ENCODE measurements around the gene HOXA6.

The HOXA6 gene

GRCh38 chr7:27160145-27160545 is 12.6 kb upstream of the HOXA6 start:
- Histone ChIP-seq H3K9ac (peak overlapping the region; percentile 80; the same call in 1 of the 2 replicates), H3K4me1 (ENCODE audit: low read depth, poor library complexity, severe bottlenecking) (no peaks in the 10 kb centered on the region), H4K20me1 (ENCODE audit: insufficient read depth) (no peaks in the 10 kb centered on the region), H3K36me3 (ENCODE audit: insufficient read depth) (no peaks in the 10 kb centered on the region), H3K4me3 (IDR thresholded peaks at IDR 0.05; ENCODE audit: insufficient read depth, low read depth, low read length) (no peak overlapping the region), H3K27me3 (ENCODE audit: insufficient read depth, low read depth) (no peaks in the 10 kb centered on the region), H3K4me2 (peak overlapping the region; percentile 75), H2AFZ (ENCODE audit: low read depth) (peak overlapping the region; percentile 100), H3K79me2 (ENCODE audit: insufficient read depth, low read depth) (no peaks in the 10 kb centered on the region), H3K27ac (no peak overlapping the region)
- TF ChIP-seq, protein P1, sequence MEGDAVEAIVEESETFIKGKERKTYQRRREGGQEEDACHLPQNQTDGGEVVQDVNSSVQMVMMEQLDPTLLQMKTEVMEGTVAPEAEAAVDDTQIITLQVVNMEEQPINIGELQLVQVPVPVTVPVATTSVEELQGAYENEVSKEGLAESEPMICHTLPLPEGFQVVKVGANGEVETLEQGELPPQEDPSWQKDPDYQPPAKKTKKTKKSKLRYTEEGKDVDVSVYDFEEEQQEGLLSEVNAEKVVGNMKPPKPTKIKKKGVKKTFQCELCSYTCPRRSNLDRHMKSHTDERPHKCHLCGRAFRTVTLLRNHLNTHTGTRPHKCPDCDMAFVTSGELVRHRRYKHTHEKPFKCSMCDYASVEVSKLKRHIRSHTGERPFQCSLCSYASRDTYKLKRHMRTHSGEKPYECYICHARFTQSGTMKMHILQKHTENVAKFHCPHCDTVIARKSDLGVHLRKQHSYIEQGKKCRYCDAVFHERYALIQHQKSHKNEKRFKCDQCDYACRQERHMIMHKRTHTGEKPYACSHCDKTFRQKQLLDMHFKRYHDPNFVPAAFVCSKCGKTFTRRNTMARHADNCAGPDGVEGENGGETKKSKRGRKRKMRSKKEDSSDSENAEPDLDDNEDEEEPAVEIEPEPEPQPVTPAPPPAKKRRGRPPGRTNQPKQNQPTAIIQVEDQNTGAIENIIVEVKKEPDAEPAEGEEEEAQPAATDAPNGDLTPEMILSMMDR (conservative IDR thresholded peaks at IDR 0.05; ENCODE audit: low read depth, low read length): no peak

- H3K9ac ChIP-seq: no peak overlapping the region
- TF ChIP-seq, protein P1 (conservative IDR thresholded peaks at IDR 0.05; ENCODE audit: low read depth, low read length): no peak
- H2AFZ ChIP-seq (ENCODE audit: low read depth): peak overlapping the region; percentile 100; the same call in 1 of the 2 replicates
- no peaks in the 10 kb centered on the region for H4K20me1 ChIP-seq (ENCODE audit: insufficient read depth)
- H3K27ac ChIP-seq: no peak overlapping the region
- no peak overlapping the region for H3K4me2 ChIP-seq
- no peak overlapping the region for H3K4me3 ChIP-seq (IDR thresholded peaks at IDR 0.05; ENCODE audit: insufficient read depth, low read depth, low read length)
- H3K79me2 ChIP-seq (ENCODE audit: insufficient read depth, low read depth): no peaks in the 10 kb centered on the region
- H3K36me3 ChIP-seq (ENCODE audit: insufficient read depth): no peaks in the 10 kb centered on the region
- no peaks in the 10 kb centered on the region for H3K27me3 ChIP-seq (ENCODE audit: insufficient read depth, low read depth)
- H3K4me1 ChIP-seq (ENCODE audit: low read depth, poor library complexity, severe bottlenecking): no peaks in the 10 kb centered on the region
Observed at GRCh38 chr7:27159266-27160144, 11.9 kb upstream of the HOXA6 start.

DNA sequence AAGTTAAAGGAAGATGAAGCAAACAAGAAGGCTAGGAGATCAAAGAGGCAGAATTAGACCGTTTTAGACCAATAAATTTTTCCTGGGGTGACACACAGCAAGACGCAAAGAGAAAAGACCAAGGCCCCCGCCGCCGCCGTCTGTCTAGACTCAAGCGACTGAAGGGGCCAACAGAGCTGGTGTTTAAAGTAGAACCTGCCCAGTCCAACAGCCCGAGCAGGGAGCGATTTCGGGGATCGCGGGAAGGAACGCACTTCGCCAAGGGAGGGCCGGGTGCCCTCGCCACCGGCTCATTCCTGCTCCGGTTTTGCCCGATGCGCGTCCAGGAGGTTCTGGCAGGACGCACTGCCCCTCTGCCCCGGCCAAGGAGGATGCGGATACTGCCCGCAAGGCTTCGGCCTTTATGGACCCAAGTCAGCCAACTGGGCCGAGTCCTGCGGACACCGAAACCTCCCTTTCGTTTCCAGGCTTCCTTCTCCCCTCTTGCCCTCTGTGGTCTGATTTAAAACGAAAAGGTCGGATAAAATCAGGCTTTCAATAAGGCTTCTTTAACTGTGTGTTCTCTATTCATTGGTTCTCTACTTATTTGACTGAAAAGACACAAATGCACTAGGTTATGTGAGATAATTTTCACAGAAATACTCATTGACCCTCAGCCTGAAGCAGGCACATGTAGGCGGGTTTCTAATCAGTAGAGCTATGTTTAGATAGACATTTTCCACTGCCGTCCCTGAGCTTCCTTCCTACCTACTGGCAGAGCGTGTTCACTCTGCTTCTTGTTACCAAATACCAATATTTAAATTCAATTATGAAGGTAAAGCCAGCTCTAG is 11.1 kb upstream of the HOXA6 start:
- H3K79me2 ChIP-seq (ENCODE audit: insufficient read depth, low read depth): no peaks in the 10 kb centered on the region
- H3K27me3 ChIP-seq (ENCODE audit: insufficient read depth, low read depth): no peaks in the 10 kb centered on the region
- no peaks in the 10 kb centered on the region for H3K36me3 ChIP-seq (ENCODE audit: insufficient read depth)
- H3K4me1 ChIP-seq (ENCODE audit: low read depth, poor library complexity, severe bottlenecking): no peaks in the 10 kb centered on the region
- H3K27ac ChIP-seq: no peak overlapping the region
- no peaks in the 10 kb centered on the region for H4K20me1 ChIP-seq (ENCODE audit: insufficient read depth)
- H3K4me3 ChIP-seq (IDR thresholded peaks at IDR 0.05; ENCODE audit: insufficient read depth, low read depth, low read length): no peak overlapping the region
- no peak overlapping the region for H3K9ac ChIP-seq
- TF ChIP-seq, protein P1 (conservative IDR thresholded peaks at IDR 0.05; ENCODE audit: low read depth, low read length): no peak
- no peak overlapping the region for H3K4me2 ChIP-seq
- no peak overlapping the region for H2AFZ ChIP-seq (ENCODE audit: low read depth)

GRCh38 chr7:27157702-27158431 is 10.3 kb upstream of the HOXA6 start:
- no peaks in the 10 kb centered on the region for H3K27me3 ChIP-seq (ENCODE audit: insufficient read depth, low read depth)
- H3K36me3 ChIP-seq (ENCODE audit: insufficient read depth): no peaks in the 10 kb centered on the region
- H3K79me2 ChIP-seq (ENCODE audit: insufficient read depth, low read depth): no peaks in the 10 kb centered on the region
- H3K4me3 ChIP-seq (IDR thresholded peaks at IDR 0.05; ENCODE audit: insufficient read depth, low read depth, low read length): no peak overlapping the region
- no peak overlapping the region for H2AFZ ChIP-seq (ENCODE audit: low read depth)
- H3K4me1 ChIP-seq (ENCODE audit: low read depth, poor library complexity, severe bottlenecking): no peaks in the 10 kb centered on the region
- H4K20me1 ChIP-seq (ENCODE audit: insufficient read depth): no peaks in the 10 kb centered on the region
- H3K27ac ChIP-seq: no peak overlapping the region
- no peak overlapping the region for H3K9ac ChIP-seq
- TF ChIP-seq, protein P1 (conservative IDR thresholded peaks at IDR 0.05; ENCODE audit: low read depth, low read length): no peak
- H3K4me2 ChIP-seq: no peak overlapping the region
